Osteoblast (primary cell): Measurements from ENCODE around the gene CAMKMT. TPM values are rescaled to one million over a fixed set of nuclear protein-coding genes. Genes with fewer than 3 reads are reported as not detected.

Source experiments
- DNase-seq: peaks from one replicate; pipeline ENCODE4 v3.0.0; 2011; ENCODE audit warnings: low spot score, mixed read lengths; ENCODE audit not compliant: insufficient read length; ENCODE audit errors: missing footprints
- H2AFZ ChIP-seq: 2 replicates; pipeline ENCODE4 v1.6.0; 2011; ENCODE audit warnings: mild to moderate bottlenecking, low read length
- H3K27ac ChIP-seq: 2 replicates; pipeline ENCODE4 v1.5.1; 2011; ENCODE audit warnings: mild to moderate bottlenecking, low read depth, low read length, moderate library complexity
- H3K27me3 ChIP-seq: 2 replicates; pipeline ENCODE4 v1.6.0; 2012; ENCODE audit warnings: mild to moderate bottlenecking, control low read depth, inconsistent platforms, low read length, moderate library complexity; ENCODE audit not compliant: insufficient read depth
- H3K36me3 ChIP-seq: 2 replicates; pipeline ENCODE4 v1.5.1; 2011; ENCODE audit warnings: mild to moderate bottlenecking, low read length, control low read depth, moderate library complexity; ENCODE audit not compliant: insufficient read depth
- H3K4me1 ChIP-seq: 2 replicates; pipeline ENCODE4 v1.5.1; 2011; ENCODE audit warnings: mild to moderate bottlenecking, low read length, control low read depth, moderate library complexity; ENCODE audit not compliant: insufficient read depth
- H3K4me2 ChIP-seq: 2 replicates; pipeline ENCODE4 v1.6.0; 2011; ENCODE audit warnings: mild to moderate bottlenecking, low read length; ENCODE audit not compliant: insufficient read depth
- H3K4me3 ChIP-seq: fragments of 200-600 bp; sonication (generic); 3 replicates; pipeline ENCODE4 v1.5.1; 2012; ENCODE audit warnings: mild to moderate bottlenecking, low read length, inconsistent platforms; ENCODE audit not compliant: insufficient read depth
- H3K79me2 ChIP-seq: 2 replicates; pipeline ENCODE4 v1.6.0; 2012; ENCODE audit warnings: mild to moderate bottlenecking, low read length, control low read depth, inconsistent platforms; ENCODE audit not compliant: insufficient read depth
- H3K9me3 ChIP-seq: 2 replicates; pipeline ENCODE4 v1.5.1; 2011; ENCODE audit warnings: low read depth, low read length, control low read depth
- H4K20me1 ChIP-seq: 2 replicates; pipeline ENCODE4 v1.6.0; 2012; ENCODE audit warnings: mild to moderate bottlenecking, low read length, control low read depth; ENCODE audit not compliant: insufficient read depth
- total RNA-seq: library from RNA; depleted of rRNA; stranded (reverse); fragments of >200 nt; gene quantifications from 2 replicates; pipeline ENCODE4 v1.2.3, GENCODE V29; 2012
- TF ChIP-seq, protein P1 (sequence below): IDR thresholded peaks from 2 replicates; pipeline ENCODE4 v1.5.1; 2011; ENCODE audit warnings: mild to moderate bottlenecking, low read depth, low read length, moderate library complexity; ENCODE audit errors: extremely low read depth

Gene CAMKMT
- total RNA-seq, 1 donor = 7.2 TPM

DNA sequence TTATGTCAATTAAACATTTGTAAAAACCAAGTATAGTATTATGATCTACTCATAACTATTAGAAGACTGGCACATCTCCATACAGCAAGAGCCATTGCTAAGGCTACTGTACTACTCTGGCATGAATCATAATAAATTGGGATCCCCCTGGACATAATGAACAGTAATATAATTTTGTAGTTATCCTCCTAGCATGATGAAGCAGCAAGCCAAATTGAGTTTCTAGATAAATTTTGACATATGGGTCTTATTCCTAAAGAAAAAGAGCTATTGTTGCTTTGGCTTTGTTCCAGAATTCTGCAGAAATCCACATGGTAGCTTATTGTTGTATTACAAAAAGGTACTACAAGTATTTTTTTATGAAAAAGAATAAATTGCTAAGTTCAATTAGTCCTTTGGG lies 204.3 kb downstream of the CAMKMT start:
- no peaks in the 10 kb centered on the region for H4K20me1 ChIP-seq
- H3K79me2 ChIP-seq = no peaks in the 10 kb centered on the region
- H3K4me3 ChIP-seq = no peak overlapping the region
- no peak overlapping the region for H3K27ac ChIP-seq
- TF ChIP-seq, protein P1, sequence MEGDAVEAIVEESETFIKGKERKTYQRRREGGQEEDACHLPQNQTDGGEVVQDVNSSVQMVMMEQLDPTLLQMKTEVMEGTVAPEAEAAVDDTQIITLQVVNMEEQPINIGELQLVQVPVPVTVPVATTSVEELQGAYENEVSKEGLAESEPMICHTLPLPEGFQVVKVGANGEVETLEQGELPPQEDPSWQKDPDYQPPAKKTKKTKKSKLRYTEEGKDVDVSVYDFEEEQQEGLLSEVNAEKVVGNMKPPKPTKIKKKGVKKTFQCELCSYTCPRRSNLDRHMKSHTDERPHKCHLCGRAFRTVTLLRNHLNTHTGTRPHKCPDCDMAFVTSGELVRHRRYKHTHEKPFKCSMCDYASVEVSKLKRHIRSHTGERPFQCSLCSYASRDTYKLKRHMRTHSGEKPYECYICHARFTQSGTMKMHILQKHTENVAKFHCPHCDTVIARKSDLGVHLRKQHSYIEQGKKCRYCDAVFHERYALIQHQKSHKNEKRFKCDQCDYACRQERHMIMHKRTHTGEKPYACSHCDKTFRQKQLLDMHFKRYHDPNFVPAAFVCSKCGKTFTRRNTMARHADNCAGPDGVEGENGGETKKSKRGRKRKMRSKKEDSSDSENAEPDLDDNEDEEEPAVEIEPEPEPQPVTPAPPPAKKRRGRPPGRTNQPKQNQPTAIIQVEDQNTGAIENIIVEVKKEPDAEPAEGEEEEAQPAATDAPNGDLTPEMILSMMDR = no peak
- H2AFZ ChIP-seq = no peak overlapping the region
- no peaks in the 10 kb centered on the region for H3K27me3 ChIP-seq
- H3K36me3 ChIP-seq = no peaks in the 10 kb centered on the region
- no peak overlapping the region for H3K4me2 ChIP-seq
- H3K9me3 ChIP-seq = no peaks in the 10 kb centered on the region
- peaks cover 3% of the 10 kb centered on the region for H3K4me1 ChIP-seq
- DNase-seq = no peak

DNA sequence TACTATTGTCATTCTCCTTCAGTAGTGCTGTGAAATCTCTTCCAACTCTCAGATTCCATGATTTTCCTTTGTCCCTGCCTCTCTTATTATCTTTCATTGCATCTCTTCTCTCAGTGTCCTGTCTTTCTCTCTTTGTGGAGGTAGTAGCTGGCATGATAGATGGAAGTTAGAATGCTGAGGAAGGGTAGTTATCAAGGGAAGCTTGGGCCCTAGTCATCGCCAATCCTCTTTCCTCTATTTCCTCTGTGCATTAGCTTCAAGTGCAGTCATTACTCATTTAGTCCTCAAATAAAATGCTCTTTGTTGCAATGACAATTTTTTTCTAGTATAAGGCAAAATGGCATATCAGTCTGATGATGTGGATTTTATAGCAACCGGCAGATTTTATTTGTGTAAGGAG lies 207.7 kb downstream of the CAMKMT start:
- H3K27me3 ChIP-seq = no peaks in the 10 kb centered on the region
- no peak overlapping the region for H2AFZ ChIP-seq
- TF ChIP-seq, protein P1 = no peak
- H3K36me3 ChIP-seq = no peaks in the 10 kb centered on the region
- DNase-seq = no peak
- H3K79me2 ChIP-seq = no peaks in the 10 kb centered on the region
- H3K4me3 ChIP-seq = no peak overlapping the region
- H4K20me1 ChIP-seq = no peaks in the 10 kb centered on the region
- no peak overlapping the region for H3K4me2 ChIP-seq
- no peak overlapping the region for H3K27ac ChIP-seq
- H3K4me1 ChIP-seq = peaks cover 2% of the 10 kb centered on the region
- H3K9me3 ChIP-seq = no peaks in the 10 kb centered on the region

DNA sequence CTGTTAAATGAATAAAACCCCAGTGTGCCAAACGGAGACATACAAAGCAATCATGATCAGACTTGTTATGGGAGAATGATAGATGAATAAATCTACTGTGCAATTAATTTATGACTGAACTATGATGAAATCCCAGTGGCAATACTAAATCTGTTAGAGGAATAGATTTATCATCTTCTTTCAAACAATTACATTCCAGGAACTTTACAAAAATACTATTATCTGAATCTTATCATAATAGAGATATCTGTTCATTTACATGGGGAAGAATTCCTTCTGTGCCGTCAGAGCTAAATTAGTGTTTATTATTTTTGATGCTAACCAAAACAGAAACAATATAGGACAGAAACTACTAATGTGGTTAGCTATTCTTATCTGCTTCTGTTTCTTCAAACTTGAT lies 208.5 kb downstream of the CAMKMT start:
- Histone ChIP-seq H3K79me2 (no peaks in the 10 kb centered on the region), H3K4me3 (no peak overlapping the region), H4K20me1 (no peaks in the 10 kb centered on the region), H3K9me3 (no peaks in the 10 kb centered on the region), H3K27me3 (no peaks in the 10 kb centered on the region), H3K4me1 (peaks cover 2% of the 10 kb centered on the region), H3K27ac (no peak overlapping the region), H3K36me3 (no peaks in the 10 kb centered on the region), H2AFZ (no peak overlapping the region), H3K4me2 (no peak overlapping the region)
- TF ChIP-seq, protein P1 = no peak
- DNase-seq = no peak

DNA sequence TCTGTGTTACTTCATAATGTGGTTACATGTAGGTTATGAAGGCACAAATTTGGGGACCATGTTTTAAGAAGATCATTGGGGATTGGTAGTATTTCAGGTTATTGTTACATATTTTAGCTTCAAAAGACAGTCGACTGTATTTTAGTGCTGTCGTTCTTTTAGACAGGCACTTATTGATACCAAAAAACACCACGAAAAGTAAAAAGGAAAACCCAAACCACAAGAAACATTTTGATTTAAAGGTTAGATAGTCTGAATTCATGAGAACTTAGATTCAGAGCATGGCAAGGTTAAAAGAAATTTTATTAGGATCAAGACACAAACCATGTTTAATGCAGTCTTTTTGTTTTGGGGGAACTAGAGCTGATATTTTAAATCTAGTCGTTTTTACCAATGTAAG lies 209.0 kb downstream of the CAMKMT start:
- no peak overlapping the region for H3K4me2 ChIP-seq
- H2AFZ ChIP-seq = no peak overlapping the region
- no peaks in the 10 kb centered on the region for H3K79me2 ChIP-seq
- no peaks in the 10 kb centered on the region for H3K36me3 ChIP-seq
- H3K4me3 ChIP-seq = no peak overlapping the region
- no peaks in the 10 kb centered on the region for H3K9me3 ChIP-seq
- H3K4me1 ChIP-seq = peaks cover 2% of the 10 kb centered on the region
- no peaks in the 10 kb centered on the region for H4K20me1 ChIP-seq
- H3K27ac ChIP-seq = no peak overlapping the region
- no peak for DNase-seq
- H3K27me3 ChIP-seq = no peaks in the 10 kb centered on the region
- TF ChIP-seq, protein P1 = no peak
